ENCODE results near the gene MADD. TPM values are rescaled to one million over a fixed set of nuclear protein-coding genes. Genes with fewer than 3 reads are reported as not detected.

Gene MADD
- total RNA-seq, 2 experiments from 2014 or later, result 99.4 to 107 TPM

GRCh38 chr11:47340980-47341775 lies 71.2 kb downstream of the MADD start:
- Mint-ChIP-seq H3K9me3 (no peaks in the 10 kb centered on the region), H3K27me3 (no peaks in the 10 kb centered on the region), H3K36me3 (ENCODE audit: low read depth) (no peaks in the 10 kb centered on the region), H3K4me3 (no peak overlapping the region), H3K27ac (no peak overlapping the region), H3K4me1 (no peaks in the 10 kb centered on the region)
- ChIA-PET POLR2A (no interaction called here), CTCF (interaction anchor here (0.6 kb wide), 1 partner anchor 43 kb away, joined by 3 read pairs; no protein-coding TSS in a partner anchor)
- no peak for DNase-seq

- Mint-ChIP-seq H3K27ac (no peak overlapping the region), H3K9me3 (no peaks in the 10 kb centered on the region), H3K4me3 (no peak overlapping the region), H3K27me3 (no peaks in the 10 kb centered on the region), H3K4me1 (no peaks in the 10 kb centered on the region), H3K36me3 (ENCODE audit: low read depth) (no peaks in the 10 kb centered on the region)
- ChIA-PET POLR2A (no interaction called here), CTCF (interaction anchor here (0.9 kb wide), 1 partner anchor 65 kb away, joined by 4 read pairs; no protein-coding TSS in a partner anchor)
- no peak for DNase-seq
These were observed 72.3 kb downstream of the MADD start for GRCh38 chr11:47342036-47342803.

GRCh38 chr11:47342854-47343253 lies 72.9 kb downstream of the MADD start:
- H3K27me3 Mint-ChIP-seq, result peaks cover under 1% of the 10 kb centered on the region
- POLR2A ChIA-PET, result no interaction called here
- H3K4me3 Mint-ChIP-seq, result no peak overlapping the region
- H3K9me3 Mint-ChIP-seq, result no peaks in the 10 kb centered on the region
- no peak for DNase-seq
- no peaks in the 10 kb centered on the region for H3K4me1 Mint-ChIP-seq
- no peaks in the 10 kb centered on the region for H3K36me3 Mint-ChIP-seq (ENCODE audit: low read depth)
- H3K27ac Mint-ChIP-seq, result no peak overlapping the region
- CTCF ChIA-PET, result interaction anchor here (0.9 kb wide), 1 partner anchor 64 kb away, joined by 4 read pairs; no protein-coding TSS in a partner anchor

GRCh38 chr11:47345890-47346563 lies 76.1 kb downstream of the MADD start:
- H3K36me3 Mint-ChIP-seq (ENCODE audit: low read depth), result no peaks in the 10 kb centered on the region
- no peak overlapping the region for H3K4me3 Mint-ChIP-seq
- ChIA-PET POLR2A (no interaction called here), CTCF (no interaction called here)
- H3K4me1 Mint-ChIP-seq, result no peaks in the 10 kb centered on the region
- H3K27me3 Mint-ChIP-seq, result peaks cover 1% of the 10 kb centered on the region
- no peak overlapping the region for H3K27ac Mint-ChIP-seq
- no peaks in the 10 kb centered on the region for H3K9me3 Mint-ChIP-seq
- DNase-seq, result no peak

GRCh38 chr11:47347137-47347536 lies 77.2 kb downstream of the MADD start:
- peaks cover 1% of the 10 kb centered on the region for H3K27me3 Mint-ChIP-seq
- CTCF ChIA-PET, result no interaction called here

GRCh38 chr11:47348131-47348802 lies 78.3 kb downstream of the MADD start:
- Mint-ChIP-seq H3K27ac (no peak overlapping the region), H3K36me3 (ENCODE audit: low read depth) (no peaks in the 10 kb centered on the region), H3K4me1 (no peaks in the 10 kb centered on the region), H3K9me3 (no peaks in the 10 kb centered on the region), H3K4me3 (no peak overlapping the region), H3K27me3 (peaks cover 1% of the 10 kb centered on the region)
- DNase-seq, result no peak
- ChIA-PET CTCF (no interaction called here), POLR2A (no interaction called here)

More at GRCh38 chr11:47347137-47347536, 77.2 kb downstream of the MADD start:
- H3K4me1 Mint-ChIP-seq, result no peaks in the 10 kb centered on the region
- H3K36me3 Mint-ChIP-seq (ENCODE audit: low read depth), result no peaks in the 10 kb centered on the region
- H3K9me3 Mint-ChIP-seq, result no peaks in the 10 kb centered on the region
- no peak overlapping the region for H3K4me3 Mint-ChIP-seq
- no peak for DNase-seq
- POLR2A ChIA-PET, result no interaction called here
- no peak overlapping the region for H3K27ac Mint-ChIP-seq

GRCh38 chr11:47348859-47349258 lies 78.9 kb downstream of the MADD start:
- Mint-ChIP-seq H3K27me3 (peaks cover 1% of the 10 kb centered on the region), H3K27ac (no peak overlapping the region), H3K9me3 (no peaks in the 10 kb centered on the region), H3K4me3 (no peak overlapping the region), H3K4me1 (no peaks in the 10 kb centered on the region), H3K36me3 (ENCODE audit: low read depth) (no peaks in the 10 kb centered on the region)
- POLR2A ChIA-PET, result no interaction called here
- no peak for DNase-seq
- CTCF ChIA-PET, result no interaction called here

- DNase-seq, result no peak
- Mint-ChIP-seq H3K9me3 (no peaks in the 10 kb centered on the region), H3K4me3 (no peak overlapping the region), H3K27me3 (peaks cover 1% of the 10 kb centered on the region), H3K4me1 (no peaks in the 10 kb centered on the region), H3K36me3 (ENCODE audit: low read depth) (no peaks in the 10 kb centered on the region), H3K27ac (no peak overlapping the region)
- POLR2A ChIA-PET, result no interaction called here
- CTCF ChIA-PET, result no interaction called here
These were observed 79.7 kb downstream of the MADD start for GRCh38 chr11:47349521-47350095.

GRCh38 chr11:47350315-47350714 lies 80.4 kb downstream of the MADD start:
- Mint-ChIP-seq H3K27ac (no peak overlapping the region), H3K9me3 (no peaks in the 10 kb centered on the region), H3K27me3 (peaks cover 1% of the 10 kb centered on the region), H3K4me3 (no peak overlapping the region), H3K36me3 (ENCODE audit: low read depth) (no peaks in the 10 kb centered on the region), H3K4me1 (no peaks in the 10 kb centered on the region)
- CTCF ChIA-PET, result no interaction called here
- POLR2A ChIA-PET, result no interaction called here
- no peak for DNase-seq

- DNase-seq, result no peak
- ChIA-PET POLR2A (interaction anchor here (0.7 kb wide), 1 partner anchor 198 kb away, joined by 3 read pairs; no protein-coding TSS in a partner anchor), CTCF (no interaction called here)
- peaks cover 1% of the 10 kb centered on the region for H3K27me3 Mint-ChIP-seq
- H3K4me1 Mint-ChIP-seq, result no peaks in the 10 kb centered on the region
- H3K4me3 Mint-ChIP-seq, result no peak overlapping the region
- H3K36me3 Mint-ChIP-seq (ENCODE audit: low read depth), result no peaks in the 10 kb centered on the region
- no peaks in the 10 kb centered on the region for H3K9me3 Mint-ChIP-seq
- H3K27ac Mint-ChIP-seq, result no peak overlapping the region
These were observed 81.5 kb downstream of the MADD start for GRCh38 chr11:47351156-47352126.

- ChIA-PET POLR2A (no interaction called here), CTCF (no interaction called here)
- H3K27ac Mint-ChIP-seq, result no peak within 1 kb of the TSS
- H3K4me3 Mint-ChIP-seq, result no peak within 1 kb of the TSS
- H3K9me3 Mint-ChIP-seq, result no peaks in the 10 kb centered on the region
- no peaks in the 10 kb centered on the region for H3K36me3 Mint-ChIP-seq (ENCODE audit: low read depth)
- DNase-seq, result no peak
- peaks cover 1% of the 10 kb centered on the region for H3K27me3 Mint-ChIP-seq
- no peaks in the 10 kb centered on the region for H3K4me1 Mint-ChIP-seq
These were observed 82.6 kb downstream of the MADD start, which contains the start of gene MYBPC3 for GRCh38 chr11:47352556-47352955. TSS of gene MYBPC3 (minus strand) at chr11:47352702. CDS start at chr11:47352647, 55 bp downstream.

Data from activated CD4-positive, alpha-beta memory T cell treated with anti-CD3 and anti-CD28 coated beads, Interleukin-2, amount 10 ng/mL, durations not matched to agents 7 days and 5 days (primary cell).